GM18502 (cell line): ENCODE results near the gene ATP11C.
"Not testable (repeated sequence)": the region's sequence is repeated elsewhere in the genome, so short reads cannot be mapped to it uniquely, and the experiment has no call there.

Experiments used
- ATAC-seq: cut with Tn5 transposase; IDR thresholded peaks from one replicate; pipeline ENCODE4 v1.9.1; 2021; ENCODE audit warnings: mild to moderate bottlenecking; ENCODE audit not compliant: unreplicated experiment, poor library complexity

The ATP11C gene

DNA sequence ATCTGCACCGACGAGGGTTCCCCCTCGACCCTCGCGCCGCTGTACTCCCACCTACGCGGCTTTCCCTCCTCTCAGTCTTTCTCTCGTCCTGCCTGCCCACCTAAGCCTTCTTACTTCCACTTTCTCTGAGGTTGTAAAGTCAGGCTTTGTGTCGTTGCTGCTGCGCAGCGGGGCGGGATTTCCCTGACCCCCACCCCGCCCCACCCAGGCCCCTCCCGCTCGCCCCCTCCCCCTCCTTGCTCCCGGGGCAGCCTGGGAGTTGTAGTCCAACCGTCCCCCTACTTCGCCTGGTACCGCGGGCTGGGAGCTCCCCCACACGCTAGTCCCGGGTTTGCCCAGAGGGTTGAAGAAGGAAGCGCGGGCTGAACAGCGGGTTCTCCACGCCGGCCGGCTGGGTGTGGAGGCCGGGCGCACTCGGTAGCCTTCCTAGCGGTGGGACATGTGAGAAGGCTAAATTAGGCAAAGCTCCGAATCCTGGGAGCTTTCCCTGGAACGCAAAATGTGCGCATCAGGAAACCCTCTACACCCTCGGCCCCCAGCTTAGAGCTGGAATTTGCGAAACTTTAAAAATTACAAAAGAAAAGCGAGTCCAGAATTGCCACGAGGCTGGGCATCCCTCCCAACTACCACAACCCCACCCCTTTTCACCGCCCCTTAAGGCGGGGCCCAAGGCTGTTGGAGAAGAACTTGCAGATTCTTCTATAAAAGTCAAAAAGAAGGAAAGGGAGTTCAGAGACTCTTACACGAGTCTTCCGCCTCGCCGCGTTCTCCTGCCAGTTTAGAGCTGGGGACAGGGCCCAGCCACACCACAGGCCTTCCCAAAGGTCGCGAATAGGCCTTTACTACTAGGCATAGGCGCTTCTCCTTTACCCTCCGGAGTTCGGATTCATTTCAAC, at the start of gene ATP11C:
ATP11C (minus strand) TSS at position 153 of the 896 bp plus-strand sequence. CDS start 1,011 bp downstream, outside the sequence.
- peak; percentile 71 for ATAC-seq

DNA sequence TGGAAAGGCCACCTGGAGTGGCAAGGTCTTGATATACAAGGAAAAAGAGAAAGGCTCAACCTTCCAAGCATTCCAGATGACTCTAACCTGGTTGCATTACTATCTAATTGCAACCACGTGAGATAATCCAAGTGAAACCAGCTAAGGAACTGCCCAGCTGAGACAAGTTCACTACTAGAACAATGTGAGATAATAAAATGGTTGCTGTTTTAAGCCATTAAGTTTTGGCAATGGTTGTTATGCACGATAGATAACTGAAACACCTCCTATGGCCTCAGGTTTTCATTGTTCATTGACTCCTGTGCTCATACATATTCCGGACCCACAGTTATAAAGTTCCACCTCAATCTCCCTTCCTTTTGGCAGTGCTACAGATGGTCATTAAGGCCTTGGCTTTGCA, 41.6 kb upstream of the ATP11C start:
- ATAC-seq = no peak

DNA sequence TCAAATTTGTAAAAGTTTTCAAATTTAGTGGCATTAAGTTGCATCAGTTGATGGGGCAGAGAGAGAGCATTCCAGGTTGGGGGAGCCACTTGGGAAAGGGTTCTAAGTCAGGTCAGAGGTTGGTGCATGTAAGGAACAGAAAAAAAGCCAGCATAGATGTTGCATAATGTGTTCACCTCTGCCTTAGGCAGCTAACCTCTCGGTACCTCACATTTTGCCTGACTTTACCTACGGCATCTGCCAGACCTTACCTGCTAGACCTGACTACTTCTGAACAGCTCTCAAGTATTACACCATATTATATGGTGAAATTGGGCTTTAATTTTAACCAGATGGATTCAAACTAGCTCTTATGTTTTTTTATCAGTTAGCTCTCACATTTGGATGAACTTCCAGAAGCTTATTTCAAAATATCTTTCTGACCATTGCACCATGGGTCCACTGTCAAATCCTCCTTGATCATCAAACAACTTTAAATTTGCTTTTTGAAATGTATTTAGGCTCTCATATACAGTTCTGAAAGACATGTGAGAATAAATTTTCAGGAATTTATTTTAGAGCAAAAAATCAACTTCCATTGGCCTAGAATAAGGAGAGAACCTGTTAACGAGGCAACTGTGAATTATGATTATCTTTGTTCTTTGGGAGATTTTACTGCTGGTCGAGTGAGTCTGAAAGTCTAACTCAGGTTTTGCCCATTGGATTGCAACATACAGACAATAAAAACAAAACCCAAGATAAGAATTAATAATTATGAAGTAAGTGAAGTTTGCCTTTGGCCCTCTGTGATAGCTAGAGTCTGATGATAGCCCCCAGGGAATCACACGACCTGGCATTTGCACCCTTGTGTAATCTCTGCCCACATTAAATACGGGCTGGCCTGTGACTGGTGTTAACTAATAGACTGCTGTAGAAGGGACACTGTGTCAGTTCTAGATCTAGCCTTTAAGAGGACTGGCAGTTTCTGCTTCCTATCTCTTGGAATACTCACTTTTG, 40.1 kb upstream of the ATP11C start:
- ATAC-seq = no peak

DNA sequence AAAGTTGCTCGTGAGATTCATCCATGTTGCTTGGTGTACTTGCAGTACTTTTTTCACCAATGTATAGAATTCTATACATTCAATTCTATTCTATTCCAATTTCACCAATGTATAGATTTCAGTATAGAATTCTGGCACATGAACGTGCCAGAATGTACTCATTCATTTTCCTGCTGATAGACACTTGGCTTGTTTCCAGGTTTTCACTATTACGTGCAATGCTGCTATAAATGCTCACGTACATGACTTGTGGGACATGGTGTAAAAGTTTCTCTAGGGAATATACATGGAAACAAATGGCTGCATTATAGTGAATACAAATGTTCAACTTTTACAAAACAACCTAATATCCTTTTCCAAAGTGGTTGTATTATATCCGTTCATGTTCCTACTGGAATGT, 39.3 kb upstream of the ATP11C start:
- no peak for ATAC-seq

DNA sequence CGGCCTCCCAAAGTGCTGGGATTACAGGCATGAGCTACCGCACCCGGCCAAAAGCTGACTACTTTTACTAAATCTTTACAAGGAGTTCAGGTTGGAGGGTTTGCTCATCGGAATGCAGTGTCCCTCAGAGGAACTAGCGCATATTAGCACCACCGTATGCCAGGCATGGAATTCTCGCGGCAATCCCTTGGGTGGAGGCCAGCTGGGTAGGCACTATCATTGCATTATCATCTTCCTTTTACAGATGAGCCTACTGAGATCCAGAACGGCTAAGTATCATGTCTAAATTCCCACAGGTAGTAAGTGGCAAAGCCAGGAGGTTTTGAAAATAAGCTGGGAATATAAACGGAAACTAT, 38.5 kb upstream of the ATP11C start:
- no peak for ATAC-seq

DNA sequence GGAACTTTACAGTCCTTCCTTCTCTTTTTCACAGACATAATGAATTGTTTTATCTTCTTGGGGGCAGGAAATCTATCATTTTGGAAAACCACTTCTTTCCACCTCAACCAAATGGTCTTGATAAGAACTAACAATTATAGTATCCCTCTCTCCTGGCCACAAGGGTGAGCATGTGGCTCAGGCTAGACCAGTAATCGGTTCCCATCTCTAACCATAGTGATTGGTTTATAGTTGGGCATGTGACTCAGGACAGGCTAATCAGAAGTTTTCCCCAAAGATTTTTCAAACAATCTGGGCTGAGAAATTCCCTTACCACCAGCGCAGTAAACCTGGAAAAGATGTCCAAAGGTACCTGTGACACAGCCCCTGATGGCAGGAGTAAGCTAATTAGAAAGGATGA, 36.4 kb upstream of the ATP11C start:
- ATAC-seq = no peak

DNA sequence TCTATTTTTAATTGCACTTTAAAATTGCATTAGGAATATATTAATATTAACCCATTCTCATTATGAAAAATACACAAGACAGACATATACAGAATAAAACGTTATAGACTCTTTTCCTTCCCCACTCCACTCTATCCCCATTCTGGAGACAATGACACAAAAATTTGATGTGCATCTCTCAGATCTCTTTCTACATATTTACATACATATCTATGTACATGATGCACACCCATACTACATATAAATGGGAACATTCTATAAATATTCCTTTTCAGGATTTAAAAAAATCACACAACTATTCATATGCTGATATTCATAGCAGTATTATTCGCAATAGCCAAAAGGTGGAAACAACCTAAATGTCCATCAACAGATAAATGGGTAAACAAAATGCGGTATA, 34.9 kb upstream of the ATP11C start:
- no peak for ATAC-seq

DNA sequence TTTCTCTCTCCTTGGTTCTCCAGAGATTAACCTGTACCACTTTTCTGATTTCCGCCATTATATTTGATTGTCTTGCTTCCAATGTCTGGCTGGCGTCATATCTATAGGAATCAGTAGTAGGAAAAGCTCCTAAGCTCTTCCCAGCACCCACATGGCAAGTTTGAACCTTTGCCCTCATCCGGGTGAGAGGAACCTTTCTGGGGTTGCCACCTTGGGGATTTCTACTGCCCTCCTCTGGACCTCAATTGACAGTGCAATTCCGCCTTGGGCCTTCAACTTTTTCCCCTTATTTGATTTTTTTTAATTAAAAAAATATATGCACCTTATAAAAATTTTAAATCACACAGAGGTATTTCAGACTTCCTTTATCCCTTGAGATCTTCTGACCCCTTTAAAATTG, 34.4 kb upstream of the ATP11C start:
- ATAC-seq = no peak

DNA sequence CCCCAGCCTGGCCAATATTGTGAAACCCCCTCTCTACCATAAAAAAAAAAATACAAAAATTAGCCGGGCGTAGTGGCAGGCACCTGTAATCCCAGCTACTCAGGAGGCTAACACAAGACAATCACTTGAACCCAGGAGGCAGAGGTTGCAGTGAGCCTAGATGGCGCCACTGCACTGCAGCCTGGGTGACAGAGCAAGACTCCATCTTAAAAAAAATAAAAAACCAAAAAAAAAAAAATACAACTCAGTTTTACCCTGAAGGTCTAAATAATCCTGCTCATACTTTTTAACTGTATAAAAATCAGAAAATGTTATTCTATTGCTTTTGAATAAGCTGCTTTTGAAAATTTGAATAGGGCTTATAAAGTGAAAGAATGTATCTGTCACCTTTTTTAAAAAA, 33.3 kb upstream of the ATP11C start:
- ATAC-seq = not testable (repeated sequence)

DNA sequence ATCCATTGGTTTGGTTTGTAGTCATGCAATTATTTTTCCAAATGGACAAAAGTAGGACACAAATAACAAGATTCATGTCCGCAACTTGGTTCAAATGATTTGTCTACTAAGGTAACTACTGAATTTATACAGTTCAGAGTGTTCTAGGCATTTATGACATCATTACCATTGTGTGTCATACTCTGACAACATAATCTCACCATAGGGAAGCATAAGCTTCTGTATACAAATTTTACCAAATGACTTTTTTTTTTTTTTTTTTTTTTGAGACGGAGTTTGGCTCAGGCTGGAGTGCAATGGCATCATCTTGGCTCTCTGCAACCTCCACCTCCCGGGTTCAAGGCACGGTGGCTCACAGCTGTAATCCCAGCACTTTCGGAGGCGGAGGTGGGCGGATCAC, 32.6 kb upstream of the ATP11C start, which contains the start of gene CXorf66:
CXorf66 (minus strand) TSS at position 101 of the 400 bp plus-strand sequence; CDS start at position 76, 25 bp downstream.
- no peak for ATAC-seq

DNA sequence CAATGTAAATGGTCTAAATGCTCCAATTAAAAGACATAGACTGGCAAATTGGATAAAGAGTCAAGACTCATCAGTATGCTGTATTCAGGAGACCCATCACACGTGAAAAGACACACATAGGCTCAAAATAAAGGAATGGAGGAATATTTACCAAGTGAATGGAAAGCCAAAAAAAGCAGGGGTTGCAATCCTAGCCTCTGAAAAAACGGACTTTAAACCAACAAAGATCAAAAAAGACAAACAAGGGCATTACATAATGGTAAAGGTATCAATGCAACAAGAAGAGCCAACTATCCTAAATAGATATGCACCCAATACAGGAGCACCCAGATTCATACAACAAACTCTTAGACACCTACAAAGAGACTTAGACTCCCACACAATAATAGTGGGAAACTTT, 28.2 kb upstream of the ATP11C start:
- not testable (repeated sequence) for ATAC-seq

DNA sequence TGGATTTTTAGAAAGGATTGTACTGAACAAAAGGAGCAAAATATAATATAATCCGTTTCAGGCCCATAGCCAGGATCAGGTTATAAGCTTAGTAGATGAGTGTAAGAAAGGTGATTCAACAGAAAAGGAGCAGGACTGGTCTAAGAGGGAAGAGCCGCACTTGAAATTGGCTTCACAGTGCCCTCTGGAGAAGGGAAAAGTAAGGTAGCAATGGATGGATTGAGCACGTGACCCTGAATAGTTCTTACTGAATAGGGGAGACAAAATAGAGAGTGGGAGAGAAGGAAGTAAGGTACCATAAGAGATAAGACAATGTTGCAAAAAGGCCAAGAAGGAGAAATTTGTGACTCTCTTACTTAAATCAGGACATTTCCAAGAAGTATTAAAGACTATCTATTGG, 16.9 kb upstream of the ATP11C start:
- no peak for ATAC-seq

DNA sequence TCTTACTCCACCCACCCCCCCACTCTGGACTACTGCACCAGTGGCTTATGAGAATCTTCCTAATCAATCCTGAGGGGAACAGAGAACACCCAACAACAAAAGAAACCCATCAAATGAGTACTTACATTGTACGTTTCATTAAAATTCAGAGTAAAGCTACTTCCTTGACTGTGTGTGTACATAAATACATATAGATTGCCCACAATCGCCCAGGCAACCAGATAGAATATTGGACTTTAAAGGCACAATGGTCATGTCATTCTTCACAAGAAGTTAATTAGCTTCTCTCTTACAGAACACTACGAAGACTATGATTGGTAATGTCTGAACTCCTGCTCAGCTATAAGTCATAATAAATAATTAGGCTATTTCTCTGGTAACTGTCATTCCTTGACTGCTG, 12.2 kb upstream of the ATP11C start:
- no peak for ATAC-seq

DNA sequence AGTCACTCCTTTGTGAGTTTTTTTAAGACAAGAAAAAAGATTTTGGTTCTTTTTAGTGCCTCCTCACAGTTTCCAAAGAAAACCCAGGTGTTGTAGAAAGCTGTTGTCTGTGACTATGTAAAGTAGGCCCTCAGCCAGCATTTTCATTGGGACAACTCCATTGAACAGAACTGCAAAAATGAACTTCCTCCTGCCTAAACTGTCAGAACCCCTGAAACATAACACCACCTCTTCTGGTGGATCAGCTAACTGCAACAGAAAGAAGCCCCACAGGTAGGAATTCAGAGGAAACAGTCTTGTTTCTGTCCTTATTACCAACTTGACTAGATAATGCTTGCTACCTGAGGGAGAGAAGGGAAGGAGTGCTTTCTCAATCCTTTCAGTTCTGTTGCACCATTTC, 3.4 kb upstream of the ATP11C start:
- no peak for ATAC-seq

DNA sequence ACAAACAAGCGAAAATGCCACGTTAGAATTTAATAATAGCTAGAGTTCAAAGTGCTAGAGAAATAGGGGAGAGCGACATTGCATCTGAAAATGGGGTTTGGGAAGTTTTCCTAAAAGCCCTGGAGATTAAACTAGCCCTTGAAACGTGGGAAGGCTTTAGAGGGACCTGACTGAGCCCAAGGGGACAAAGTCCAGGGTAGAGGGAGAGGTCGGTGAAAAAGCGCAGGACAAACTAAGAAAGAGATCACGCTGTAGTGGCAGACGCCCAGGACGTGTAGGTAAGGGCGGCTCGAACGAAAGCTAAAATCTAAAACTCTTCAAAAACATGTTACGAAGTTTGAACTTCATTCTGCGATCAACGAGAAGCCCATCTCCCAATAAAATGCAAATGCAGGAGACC, 1.1 kb upstream of the ATP11C start:
- ATAC-seq = no peak

DNA sequence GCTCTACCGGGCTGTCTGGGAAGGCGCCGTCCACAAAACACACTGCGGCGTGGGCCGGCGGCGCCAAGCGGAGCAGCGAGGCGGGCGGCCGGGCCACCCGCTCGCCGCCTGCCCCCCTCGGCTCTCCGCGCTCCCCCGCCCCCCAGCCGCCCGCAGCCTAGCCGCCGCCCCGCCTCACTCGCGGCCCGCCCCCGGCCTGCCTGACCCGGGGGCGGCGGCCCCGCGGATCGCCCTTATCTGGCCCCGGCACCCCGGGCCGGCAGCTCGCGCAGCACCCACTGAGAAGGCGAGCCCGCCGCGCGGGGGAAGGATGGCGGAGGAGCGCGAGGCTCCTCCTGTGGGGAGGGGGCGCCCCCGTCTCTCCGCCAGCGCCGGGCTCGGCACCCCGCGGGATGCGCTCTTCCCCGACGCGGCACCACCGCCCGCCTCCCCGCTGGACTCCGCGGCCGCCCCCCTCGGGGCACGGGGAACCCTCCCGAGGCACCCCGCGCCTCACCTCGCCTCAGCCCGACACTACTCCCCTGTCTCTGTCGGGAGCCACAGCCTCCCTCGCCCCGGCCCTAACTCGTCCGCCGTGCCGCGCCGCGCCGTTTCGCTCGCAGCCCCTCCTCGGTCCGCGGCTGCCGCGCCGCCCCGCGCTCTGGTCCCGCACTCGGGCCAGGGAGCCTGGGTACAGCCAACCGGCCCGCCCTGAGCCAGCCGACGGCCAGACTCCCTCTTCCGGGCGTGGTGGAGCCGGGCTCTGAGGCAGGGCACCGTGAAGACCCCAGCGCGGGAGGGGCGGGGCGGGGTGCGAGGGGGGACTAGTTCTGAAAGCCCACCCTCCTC, 566 bp downstream of the ATP11C start:
- peak; percentile 45 for ATAC-seq

DNA sequence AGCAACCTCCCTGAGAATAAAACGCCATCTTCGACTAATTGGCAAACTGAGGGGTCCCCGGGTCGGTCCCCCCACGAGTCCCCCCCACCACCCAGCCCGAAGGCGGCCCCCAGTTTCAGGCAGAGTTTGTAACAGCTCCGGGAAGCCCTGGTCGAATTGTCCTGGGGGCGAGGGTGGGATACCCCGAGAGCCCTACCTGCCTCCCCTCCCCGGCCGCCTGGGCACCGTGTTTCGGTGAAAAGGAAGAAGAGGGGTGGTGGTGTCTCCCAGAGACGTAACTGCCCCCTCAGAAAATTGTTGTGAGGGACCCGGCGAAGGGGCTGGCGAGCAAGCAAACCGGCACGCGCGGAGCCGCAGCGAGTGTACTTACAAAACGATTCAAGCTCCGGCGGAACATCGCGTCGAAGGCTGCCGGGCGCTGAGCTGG, 1.2 kb downstream of the ATP11C start:
- ATAC-seq = no peak

DNA sequence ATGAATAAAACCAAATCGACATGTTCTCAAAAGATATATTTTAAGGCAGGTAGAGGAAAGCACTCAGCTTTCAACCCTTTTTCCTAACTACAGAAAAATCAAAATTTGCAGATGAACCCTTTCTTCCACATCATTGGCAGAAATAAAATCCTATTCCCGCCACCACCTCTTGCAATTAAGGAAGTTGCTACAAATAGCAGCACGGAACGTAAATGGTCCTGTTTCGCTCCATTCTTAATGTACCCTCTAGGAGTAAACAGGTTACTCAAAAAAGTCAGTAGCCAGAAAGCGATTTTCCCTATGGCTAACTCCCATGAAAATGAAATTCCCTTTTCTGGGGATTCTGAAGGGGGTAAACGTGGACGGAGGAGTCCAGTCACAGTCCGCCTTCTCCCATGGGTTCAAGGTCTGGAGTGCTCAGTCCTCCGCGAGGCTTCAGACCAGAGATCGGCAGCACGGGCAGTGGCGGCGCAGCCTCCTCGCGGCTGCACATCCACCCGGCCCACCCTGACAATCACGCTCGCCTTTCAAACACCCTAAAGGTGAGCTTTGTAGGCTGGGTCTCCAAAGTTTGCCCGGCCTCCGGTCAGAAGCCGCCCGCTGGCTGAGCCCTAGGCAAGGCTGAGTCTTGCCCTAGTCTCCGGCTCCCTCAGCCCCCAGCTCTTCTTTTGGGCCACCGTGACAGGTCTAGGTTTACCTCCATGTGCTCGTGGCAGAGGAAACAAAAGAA, 1.8 kb downstream of the ATP11C start:
- ATAC-seq = peak; percentile 17

DNA sequence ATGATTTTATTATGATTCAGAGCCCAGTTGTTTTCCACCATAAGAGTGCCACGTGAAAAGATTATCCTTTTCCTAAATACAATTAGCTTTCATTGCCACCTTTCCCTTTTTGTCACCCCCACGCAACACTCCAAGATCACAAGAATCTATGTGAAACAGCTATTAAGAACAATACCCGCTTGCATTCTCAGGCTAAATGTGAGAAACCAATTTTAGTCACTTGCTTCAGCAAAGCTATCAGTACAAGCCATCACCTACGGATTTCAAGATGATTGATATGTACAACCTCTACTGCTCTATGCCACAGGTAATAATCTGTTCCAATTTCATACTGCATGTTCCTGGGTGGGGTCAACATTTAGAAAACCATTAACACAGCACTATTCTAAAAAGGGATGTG, 2.5 kb downstream of the ATP11C start:
- no peak for ATAC-seq
